HG02588 (cell line): ENCODE data around the gene TADA1.
"Not testable (repeated sequence)": the region's sequence is repeated elsewhere in the genome, so short reads cannot be mapped to it uniquely, and the experiment has no call there.

Experiments
- ATAC-seq: cut with Tn5 transposase; IDR thresholded peaks from one replicate; pipeline ENCODE4 v1.9.1; 2021; ENCODE audit warnings: mild to moderate bottlenecking, moderate library complexity; ENCODE audit not compliant: unreplicated experiment

Gene TADA1

DNA sequence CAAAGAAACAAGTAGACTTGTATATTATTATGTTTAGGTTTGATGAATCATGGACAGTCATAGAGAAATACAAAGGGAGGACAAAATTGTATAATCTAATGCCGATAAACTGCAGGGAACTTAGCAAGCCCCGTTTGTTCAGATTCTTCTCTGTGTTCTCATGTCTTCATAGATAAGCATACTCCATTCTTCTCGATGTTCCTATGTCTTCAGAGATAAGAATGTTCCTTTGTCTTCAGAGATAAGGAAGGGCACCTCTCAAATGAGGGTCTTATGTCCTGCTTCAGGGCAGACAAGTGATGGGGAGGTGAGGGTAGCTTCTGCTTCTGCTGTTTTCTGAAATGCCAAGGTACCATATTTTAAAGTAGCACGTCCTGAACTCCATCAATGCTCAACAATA lies 19.7 kb upstream of the TADA1 start:
- ATAC-seq: no peak

DNA sequence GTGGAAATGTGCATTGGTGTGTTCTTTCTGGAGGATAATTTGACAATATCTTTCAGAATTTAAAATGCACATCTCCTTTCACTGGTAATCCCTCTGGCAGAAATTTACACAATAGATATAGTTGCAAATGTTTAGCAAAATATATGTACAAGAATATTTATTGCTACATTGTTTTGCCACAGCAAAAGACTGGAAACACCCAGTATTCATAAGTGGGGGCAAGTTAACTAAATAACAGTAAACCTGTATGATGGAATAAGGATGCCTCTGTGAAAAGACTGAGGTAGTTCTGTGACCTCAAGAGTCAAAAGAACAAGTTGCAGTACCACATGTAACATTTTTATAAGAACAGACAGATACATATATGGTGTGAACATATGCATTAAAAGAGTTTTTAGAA lies 13.7 kb upstream of the TADA1 start:
- ATAC-seq: no peak

DNA sequence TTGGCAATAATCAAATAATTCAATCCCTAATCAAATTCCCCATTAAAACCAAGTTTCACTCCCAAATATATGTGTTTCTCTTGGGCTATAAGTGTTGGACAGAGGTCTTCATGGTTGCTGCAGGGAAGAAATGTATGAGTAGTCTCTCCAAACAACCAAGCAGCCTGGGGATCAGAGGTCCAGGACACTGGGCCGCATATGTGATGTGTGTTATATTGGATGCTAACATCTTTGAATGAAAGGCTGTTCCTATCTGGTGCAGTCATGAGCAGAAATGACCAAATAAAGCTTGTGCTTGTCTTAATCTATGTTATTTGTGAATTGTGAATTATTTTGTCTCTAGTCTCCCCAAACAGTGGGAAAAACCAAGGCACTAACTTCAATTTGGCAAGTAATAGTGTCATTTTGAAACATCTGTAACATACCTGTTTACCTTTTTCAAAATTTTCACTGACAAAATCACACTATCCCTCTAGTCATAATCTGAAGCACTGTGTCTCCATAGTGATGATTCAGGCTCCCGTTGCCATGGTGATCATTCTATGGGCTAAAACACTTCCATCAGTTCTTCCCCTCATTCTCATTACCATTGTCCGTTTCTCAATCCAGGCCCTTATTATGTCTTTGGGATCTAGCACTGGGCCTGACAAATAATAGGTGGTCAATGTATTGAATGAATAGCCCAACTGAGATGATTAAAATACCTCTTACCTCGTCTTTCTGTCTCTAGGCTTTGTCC lies 12.5 kb upstream of the TADA1 start:
- ATAC-seq: no peak

GRCh38 chr1:166884971-166885370 lies 8.9 kb upstream of the TADA1 start:
- no peak for ATAC-seq

DNA sequence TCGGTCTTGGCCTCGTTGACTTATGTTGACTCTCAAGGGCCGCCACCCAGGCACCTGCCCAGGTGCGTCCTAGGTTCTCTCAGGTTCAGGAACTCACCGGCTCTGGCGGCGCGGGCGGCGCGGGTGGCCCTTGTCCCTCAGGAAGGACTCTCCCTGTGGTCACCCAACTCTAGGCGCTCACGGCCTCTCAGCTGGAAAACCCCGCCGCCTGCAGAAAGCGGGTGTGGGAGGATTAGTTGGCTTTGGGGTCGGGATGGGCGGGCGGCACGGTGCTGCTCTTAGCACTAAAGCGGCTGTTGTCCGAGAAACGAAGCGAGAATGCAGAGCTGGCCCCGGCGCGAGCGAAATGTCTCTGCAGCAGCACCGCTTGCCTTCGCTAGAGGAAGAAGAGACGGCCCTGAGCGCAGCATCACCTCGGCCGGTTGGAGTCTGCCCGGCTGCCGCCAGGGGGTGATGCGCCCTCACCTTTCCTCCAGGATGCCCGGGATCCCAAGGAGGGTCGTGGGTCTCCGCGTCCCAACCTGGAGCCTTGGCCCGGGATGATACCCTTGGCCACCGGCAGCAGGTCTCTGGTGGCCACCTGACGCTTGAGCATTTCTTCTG lies 8.1 kb upstream of the TADA1 start:
- no peak for ATAC-seq

- no peak for ATAC-seq
Observed at GRCh38 chr1:166882893-166883292, 6.8 kb upstream of the TADA1 start.

GRCh38 chr1:166878173-166878917 lies 2.3 kb upstream of the TADA1 start:
- not testable (repeated sequence) for ATAC-seq

DNA sequence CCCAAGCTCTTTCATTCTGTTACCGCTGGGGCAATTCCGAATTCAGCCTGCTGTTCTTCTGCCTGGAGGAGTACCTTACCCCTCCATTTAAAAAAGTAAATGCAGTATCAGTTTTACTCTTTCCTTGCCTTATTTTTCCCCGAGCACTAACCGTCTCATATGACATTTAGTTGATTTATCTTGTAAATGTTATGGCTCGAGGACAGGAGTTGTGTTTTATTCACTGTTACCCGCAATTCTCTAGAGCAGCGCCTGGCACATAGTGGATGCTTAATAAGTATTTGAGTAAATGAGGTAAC lies 425 bp upstream of the TADA1 start:
- no peak for ATAC-seq

DNA sequence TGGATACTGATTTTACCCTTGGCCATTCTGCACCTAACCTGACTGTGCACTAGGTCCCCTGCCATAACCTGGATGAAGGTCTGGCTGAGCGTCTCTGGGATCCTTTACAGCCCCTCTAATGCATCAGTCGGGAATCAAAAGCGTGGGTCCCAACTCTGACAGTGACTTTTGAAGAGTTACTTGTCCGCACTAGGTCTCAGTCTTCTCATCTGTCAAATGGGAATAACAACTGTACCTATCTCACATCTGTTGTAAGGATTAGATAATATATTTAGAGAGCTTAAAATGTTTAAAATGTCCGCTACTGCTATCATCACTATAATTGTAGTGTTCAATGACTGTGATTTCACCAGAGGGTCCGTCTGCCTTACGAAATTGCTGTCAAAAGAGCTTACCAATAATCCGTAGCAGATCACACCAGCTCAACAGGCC lies 746 bp downstream of the TADA1 start:
- ATAC-seq: no peak

DNA sequence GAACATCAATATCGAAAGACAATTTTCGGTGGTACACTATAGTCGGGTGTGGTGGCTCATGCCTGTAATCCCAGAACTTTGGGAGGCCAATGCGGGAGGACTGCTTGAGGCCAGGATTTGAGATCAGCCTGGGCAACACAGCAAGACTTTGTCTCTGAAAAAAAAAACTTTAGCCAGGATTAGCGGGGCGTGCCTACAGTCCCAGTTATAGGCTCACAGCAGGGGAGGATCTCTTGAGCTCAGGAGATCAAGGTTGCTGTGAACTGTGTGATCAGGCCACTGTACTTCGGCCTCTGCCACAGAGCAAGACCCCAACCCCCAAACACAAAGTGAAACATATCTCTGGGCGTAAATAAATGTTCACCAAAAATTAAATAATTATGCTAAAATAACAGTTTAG lies 1.6 kb downstream of the TADA1 start:
- ATAC-seq: no peak

GRCh38 chr1:166870584-166870983 lies 5.5 kb downstream of the TADA1 start:
- ATAC-seq: no peak

GRCh38 chr1:166869318-166870099 lies 6.6 kb downstream of the TADA1 start:
- ATAC-seq: no peak

DNA sequence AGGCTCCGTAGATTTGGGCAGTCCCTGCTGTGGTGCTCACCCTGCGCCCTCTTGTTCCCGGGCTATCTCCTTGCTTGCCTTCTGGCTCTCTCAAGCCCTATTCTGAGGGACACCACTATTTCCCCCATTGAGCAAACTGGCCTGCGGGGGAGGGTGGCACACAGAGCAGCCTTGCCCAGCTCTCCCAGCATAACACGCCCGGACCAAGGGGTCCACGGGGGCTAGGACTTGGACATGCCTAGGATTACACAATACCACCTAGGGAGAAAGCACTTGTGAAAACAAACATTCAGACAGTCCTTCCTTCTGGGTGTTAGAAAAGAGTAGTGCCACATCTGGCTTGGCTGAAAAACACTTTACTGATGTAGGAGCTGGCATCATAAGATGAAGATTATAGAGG lies 7.4 kb downstream of the TADA1 start:
- no peak for ATAC-seq

- no peak for ATAC-seq
Observed at GRCh38 chr1:166865926-166866325, 10.1 kb downstream of the TADA1 start.

- no peak for ATAC-seq
Observed at GRCh38 chr1:166859597-166859996, 16.5 kb downstream of the TADA1 start.

DNA sequence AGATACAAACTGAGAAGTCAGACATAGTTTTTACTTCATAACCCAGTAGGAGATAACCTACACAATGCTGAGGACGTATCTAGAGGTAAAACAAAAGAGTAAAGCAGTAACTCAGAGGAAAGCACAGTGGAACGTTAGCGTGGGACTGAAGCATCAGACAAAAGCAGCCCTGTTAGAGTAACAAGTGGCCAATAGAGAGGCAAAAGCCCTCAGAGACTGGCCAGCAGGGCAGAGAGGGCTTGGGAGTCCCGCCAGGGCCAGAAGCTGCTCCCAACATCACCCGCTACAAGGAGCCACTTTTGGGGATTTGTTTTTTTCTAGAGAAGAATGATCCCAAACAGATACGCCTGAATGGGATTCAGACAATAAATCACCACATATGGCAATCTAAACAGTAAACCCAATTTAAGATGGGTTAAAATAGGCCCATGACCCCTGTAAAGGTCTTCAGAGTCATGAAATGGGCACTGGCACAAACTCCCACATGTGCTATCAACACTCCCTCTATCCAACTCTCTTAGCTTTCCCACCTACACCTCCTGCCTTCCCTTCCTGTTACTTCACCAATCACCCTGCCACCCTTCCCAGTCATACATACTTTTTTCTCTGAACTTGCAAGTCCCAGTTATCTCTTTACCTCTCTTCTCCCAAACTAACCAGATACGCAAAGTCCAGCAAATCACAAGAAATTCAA lies 17.2 kb downstream of the TADA1 start:
- ATAC-seq: no peak

GRCh38 chr1:166857995-166858394 lies 18.1 kb downstream of the TADA1 start:
- ATAC-seq: no peak

DNA sequence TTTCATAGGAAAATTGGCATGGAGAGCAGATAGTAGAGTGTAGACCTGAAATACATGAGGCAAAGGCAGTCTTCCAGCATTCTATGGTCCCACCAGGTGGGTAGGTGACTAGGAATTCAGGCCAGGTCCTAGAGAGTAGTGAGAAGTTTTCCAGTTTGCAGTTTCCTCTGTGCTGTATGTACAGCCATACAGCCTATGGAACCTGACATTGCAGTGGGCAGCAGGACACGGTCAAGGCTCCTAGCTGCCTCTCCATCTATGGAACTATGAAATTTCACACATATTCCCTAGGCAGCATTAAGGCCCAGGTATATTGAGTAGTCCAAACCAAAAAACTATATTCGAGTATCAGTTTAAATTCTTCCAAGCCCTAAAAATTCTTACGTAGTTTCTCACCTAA lies 20.5 kb downstream of the TADA1 start:
- no peak for ATAC-seq

- ATAC-seq: no peak
Observed at GRCh38 chr1:166852918-166853317, 23.1 kb downstream of the TADA1 start.

GRCh38 chr1:166849135-166849534 lies 26.9 kb downstream of the TADA1 start:
- no peak for ATAC-seq

DNA sequence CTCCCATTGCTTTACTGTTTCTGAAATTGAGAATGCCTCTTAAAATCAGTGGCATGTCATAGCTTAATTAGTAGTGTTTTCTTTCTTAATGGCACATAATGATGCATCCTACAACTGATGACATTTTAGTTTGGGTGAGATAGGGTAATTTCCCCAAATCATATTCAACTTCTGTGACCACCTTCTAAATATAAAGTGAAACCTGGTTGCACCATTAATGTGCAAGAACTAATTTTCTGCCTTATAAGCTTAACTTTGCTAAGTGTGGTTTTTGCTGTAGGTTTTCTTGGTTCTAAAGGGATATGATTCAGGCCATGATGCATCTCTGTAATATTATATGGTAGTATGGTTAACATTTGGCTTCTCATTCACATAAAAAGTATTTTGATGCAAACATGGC lies 27.9 kb downstream of the TADA1 start:
- no peak for ATAC-seq
